ENCODE measurements around the gene CPM.

- TF ChIP-seq CTCF (IDR thresholded peaks at IDR 0.05) (no peak), POLR2AphosphoS5 (IDR thresholded peaks at IDR 0.05) (no peak), POLR2A (IDR thresholded peaks at IDR 0.05; ENCODE audit: low read depth) (no peak)
Observed at GRCh38 chr12:68812553-68813241, 120.3 kb downstream of the CPM start.
